GM23338 (cell line): ENCODE measurements around the gene CACNA1C. TPM values are rescaled to one million over a fixed set of nuclear protein-coding genes. Genes with fewer than 3 reads are reported as not detected.

ENCODE experiments used
- ATAC-seq: fragments of 200-7000 bp; cut with Tn5 transposase; 3 replicates; pipeline ENCODE4 v1.9.1; 2020
- DNase-seq: peaks from one replicate; pipeline ENCODE4 v3.0.0-alpha.2; 2015; ENCODE audit warnings: low spot score
- H2AFZ ChIP-seq: fragments of 200-600 bp; sonication (generic); 2 replicates; pipeline ENCODE4 v1.8.0; 2016; ENCODE audit warnings: antibody characterized with exemption, mild to moderate bottlenecking, moderate library complexity
- H3F3A ChIP-seq: fragments of 200-600 bp; sonication (generic); replicated peaks from 2 replicates; pipeline ENCODE4 v1.8.0; 2017; ENCODE audit warnings: antibody characterized with exemption, mixed run types, low read depth
- H3K27ac ChIP-seq: fragments of 200-600 bp; sonication (generic); 2 replicates; pipeline ENCODE4 v1.6.1; 2016; ENCODE audit warnings: low read depth
- H3K27me3 ChIP-seq: fragments of 200-600 bp; sonication (generic); 2 replicates; pipeline ENCODE4 v1.8.0; 2016; ENCODE audit warnings: mild to moderate bottlenecking, mixed run types, moderate library complexity; ENCODE audit not compliant: insufficient read depth
- H3K36me3 ChIP-seq: fragments of 200-600 bp; sonication (generic); 2 replicates; pipeline ENCODE4 v1.8.0; 2016; ENCODE audit warnings: mild to moderate bottlenecking; ENCODE audit not compliant: insufficient read depth
- H3K4me1 ChIP-seq: fragments of 200-600 bp; sonication (generic); 2 replicates; pipeline ENCODE4 v1.8.0; 2016; ENCODE audit warnings: mild to moderate bottlenecking, moderate library complexity; ENCODE audit not compliant: insufficient read depth
- H3K4me2 ChIP-seq: fragments of 200-600 bp; sonication (generic); 2 replicates; pipeline ENCODE4 v1.7.1; 2017; ENCODE audit warnings: mixed run types
- H3K4me3 ChIP-seq: fragments of 200-600 bp; sonication (generic); 2 replicates; pipeline ENCODE4 v1.6.1; 2016; ENCODE audit warnings: mixed run types
- H3K79me2 ChIP-seq: fragments of 200-600 bp; sonication (generic); replicated peaks from 2 replicates; pipeline ENCODE4 v1.8.0; 2017; ENCODE audit warnings: mild to moderate bottlenecking; ENCODE audit not compliant: insufficient read depth
- H3K9me2 ChIP-seq: fragments of 200-600 bp; sonication (generic); 2 replicates; pipeline ENCODE4 v1.8.0; 2017; ENCODE audit not compliant: insufficient read depth
- H4K20me1 ChIP-seq: fragments of 200-600 bp; sonication (generic); replicated peaks from 2 replicates; pipeline ENCODE4 v1.8.0; 2017; ENCODE audit warnings: mild to moderate bottlenecking; ENCODE audit not compliant: insufficient read depth
- H3K27ac Mint-ChIP-seq: 2 replicates; pipeline ENCODE4 v1.8.0; 2020; ENCODE audit warnings: inconsistent platforms, mild to moderate bottlenecking, moderate library complexity, mixed read lengths
- H3K27me3 Mint-ChIP-seq: 3 replicates; pipeline ENCODE4 v1.8.0; 2022; ENCODE audit warnings: low read depth, mild to moderate bottlenecking, moderate library complexity, mixed read lengths, inconsistent platforms; ENCODE audit not compliant: insufficient read depth, poor library complexity
- H3K36me3 Mint-ChIP-seq: 3 replicates; pipeline ENCODE4 v1.8.0; 2021; ENCODE audit warnings: low read depth, mild to moderate bottlenecking, inconsistent platforms, moderate library complexity, mixed read lengths
- H3K4me1 Mint-ChIP-seq: 3 replicates; pipeline ENCODE4 v1.8.0; 2020; ENCODE audit warnings: mild to moderate bottlenecking, inconsistent platforms, mixed read lengths
- H3K4me3 Mint-ChIP-seq: 3 replicates; pipeline ENCODE4 v1.8.0; 2021; ENCODE audit warnings: moderate library complexity, mild to moderate bottlenecking, inconsistent platforms, mixed read lengths
- H3K9me3 Mint-ChIP-seq: 3 replicates; pipeline ENCODE4 v1.8.0; 2020; ENCODE audit warnings: moderate library complexity, mild to moderate bottlenecking, inconsistent platforms, mixed read lengths
- EZH2 ChIP-seq: fragments of 200-600 bp; sonication (generic); IDR thresholded peaks from one replicate; pipeline ENCODE4 v1.8.0; 2017; ENCODE audit warnings: antibody characterized with exemption, mild to moderate bottlenecking, low read depth; ENCODE audit not compliant: unreplicated experiment
- EZH2phosphoT487 ChIP-seq: fragments of 200-600 bp; sonication (generic); IDR thresholded peaks from one replicate; pipeline ENCODE4 v1.8.1; 2018; ENCODE audit warnings: antibody characterized with exemption; ENCODE audit not compliant: unreplicated experiment
- JUNB ChIP-seq: IDR thresholded peaks from one replicate; pipeline ENCODE4 v1.6.1; 2016; ENCODE audit warnings: antibody characterized with exemption; ENCODE audit not compliant: unreplicated experiment
- NANOG ChIP-seq: IDR thresholded peaks from 2 replicates; pipeline ENCODE4 v1.6.1; 2016; ENCODE audit warnings: antibody characterized with exemption, borderline replicate concordance
- POLR2AphosphoS5 ChIP-seq: IDR thresholded peaks from 2 replicates; pipeline ENCODE4 v1.6.1; 2016; ENCODE audit warnings: antibody characterized with exemption, low read depth
- STAT1 ChIP-seq: IDR thresholded peaks from one replicate; pipeline ENCODE4 v1.6.1; 2016; ENCODE audit warnings: antibody characterized with exemption; ENCODE audit not compliant: unreplicated experiment
- ZNF114 ChIP-seq: fragments of 250-450 bp; sonication (Bioruptor Pico); IDR thresholded peaks from 2 replicates; pipeline ENCODE4 v1.5.0; 2020; ENCODE audit warnings: mild to moderate bottlenecking, moderate library complexity
- ZNF331 ChIP-seq: fragments of 250-450 bp; sonication (Bioruptor Pico); IDR thresholded peaks from 2 replicates; pipeline ENCODE4 v1.5.0; 2020; ENCODE audit warnings: low read depth, mild to moderate bottlenecking, moderate library complexity
- polyA plus RNA-seq: library from polyadenylated mRNA; unstranded; fragments of >200 nt; fragmentation: Nextera tagmentation; extraction: Ambion mirVana; gene quantifications from 2 replicates; pipeline ENCODE4 v1.2.1, GENCODE V29; 2016
- total RNA-seq: library from RNA; depleted of rRNA; stranded (reverse); fragments of >200 nt; shearing (Covaris generic); gene quantifications from 2 replicates; pipeline ENCODE4 v1.2.3, GENCODE V29; 2014
- TF ChIP-seq, protein P1 (sequence below): IDR thresholded peaks from one replicate; pipeline ENCODE4 v1.6.1; 2018; ENCODE audit warnings: antibody characterized with exemption; ENCODE audit not compliant: unreplicated experiment
- TF ChIP-seq, protein P2 (sequence below), 2 experiments: fragments of 200-600 bp in 1 of 2; sonication (generic) in 1 of 2; conservative IDR thresholded peaks; 2 replicates each; pipeline versions ENCODE4 v1.5.1 to v1.6.1; 2016 to 2017; ENCODE audit warnings: antibody characterized with exemption in 2 of 2, low read depth in 2 of 2, mild to moderate bottlenecking in 2 of 2, moderate library complexity in 1 of 2
- TF ChIP-seq, protein P3 (sequence below): IDR thresholded peaks from 2 replicates; pipeline ENCODE4 v1.6.1; 2016; ENCODE audit warnings: antibody characterized with exemption
- TF ChIP-seq, protein P4 (sequence below): fragments of 250-450 bp; sonication (Bioruptor Pico); IDR thresholded peaks from 2 replicates; pipeline ENCODE4 v1.5.0; 2020; ENCODE audit warnings: mild to moderate bottlenecking, moderate library complexity

CACNA1C gene
- total and polyA plus RNA-seq, 2 experiments from 2014 or later, result 0.78 to 2.1 TPM

DNA sequence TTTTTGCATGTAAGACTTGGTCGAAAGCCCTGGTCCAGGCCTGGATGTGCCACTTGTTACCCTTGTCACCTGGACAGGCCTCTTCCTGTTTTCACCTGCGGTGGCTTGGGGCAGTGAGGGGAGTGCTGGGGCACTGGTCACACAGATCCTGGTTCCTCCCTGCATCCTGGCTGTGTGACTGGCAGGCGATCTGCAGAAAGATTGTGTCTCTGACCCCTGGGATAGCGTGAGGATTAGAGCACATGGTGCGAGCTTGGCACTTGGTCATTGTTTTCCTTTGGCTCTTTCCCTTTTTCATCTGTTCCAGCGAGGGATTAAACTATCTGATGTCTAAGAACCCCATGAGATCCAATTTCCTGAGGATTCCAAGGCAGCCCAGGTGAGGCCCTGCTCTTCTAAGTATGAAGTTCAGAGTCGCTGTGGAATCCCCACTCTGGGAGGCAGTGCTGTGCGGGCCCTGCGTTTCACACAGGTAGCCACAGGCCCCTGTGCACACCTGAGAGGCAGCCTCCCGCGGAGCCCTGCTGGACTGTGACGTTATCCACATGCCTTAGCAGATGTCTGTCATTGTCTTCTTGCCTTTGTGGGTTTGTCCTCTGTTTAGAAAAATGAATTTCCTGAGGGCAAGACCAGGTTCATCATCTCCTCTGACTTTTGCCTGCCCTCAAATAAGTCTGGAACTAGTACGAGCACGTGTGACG lies 288.4 kb downstream of the CACNA1C start (continued):
- TF ChIP-seq, protein P1, sequence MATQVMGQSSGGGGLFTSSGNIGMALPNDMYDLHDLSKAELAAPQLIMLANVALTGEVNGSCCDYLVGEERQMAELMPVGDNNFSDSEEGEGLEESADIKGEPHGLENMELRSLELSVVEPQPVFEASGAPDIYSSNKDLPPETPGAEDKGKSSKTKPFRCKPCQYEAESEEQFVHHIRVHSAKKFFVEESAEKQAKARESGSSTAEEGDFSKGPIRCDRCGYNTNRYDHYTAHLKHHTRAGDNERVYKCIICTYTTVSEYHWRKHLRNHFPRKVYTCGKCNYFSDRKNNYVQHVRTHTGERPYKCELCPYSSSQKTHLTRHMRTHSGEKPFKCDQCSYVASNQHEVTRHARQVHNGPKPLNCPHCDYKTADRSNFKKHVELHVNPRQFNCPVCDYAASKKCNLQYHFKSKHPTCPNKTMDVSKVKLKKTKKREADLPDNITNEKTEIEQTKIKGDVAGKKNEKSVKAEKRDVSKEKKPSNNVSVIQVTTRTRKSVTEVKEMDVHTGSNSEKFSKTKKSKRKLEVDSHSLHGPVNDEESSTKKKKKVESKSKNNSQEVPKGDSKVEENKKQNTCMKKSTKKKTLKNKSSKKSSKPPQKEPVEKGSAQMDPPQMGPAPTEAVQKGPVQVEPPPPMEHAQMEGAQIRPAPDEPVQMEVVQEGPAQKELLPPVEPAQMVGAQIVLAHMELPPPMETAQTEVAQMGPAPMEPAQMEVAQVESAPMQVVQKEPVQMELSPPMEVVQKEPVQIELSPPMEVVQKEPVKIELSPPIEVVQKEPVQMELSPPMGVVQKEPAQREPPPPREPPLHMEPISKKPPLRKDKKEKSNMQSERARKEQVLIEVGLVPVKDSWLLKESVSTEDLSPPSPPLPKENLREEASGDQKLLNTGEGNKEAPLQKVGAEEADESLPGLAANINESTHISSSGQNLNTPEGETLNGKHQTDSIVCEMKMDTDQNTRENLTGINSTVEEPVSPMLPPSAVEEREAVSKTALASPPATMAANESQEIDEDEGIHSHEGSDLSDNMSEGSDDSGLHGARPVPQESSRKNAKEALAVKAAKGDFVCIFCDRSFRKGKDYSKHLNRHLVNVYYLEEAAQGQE, result no peak
- TF ChIP-seq STAT1 (no peak), NANOG (no peak), POLR2AphosphoS5 (no peak), EZH2phosphoT487 (no peak), JUNB (no peak), EZH2 (no peak)
- TF ChIP-seq, protein P2, sequence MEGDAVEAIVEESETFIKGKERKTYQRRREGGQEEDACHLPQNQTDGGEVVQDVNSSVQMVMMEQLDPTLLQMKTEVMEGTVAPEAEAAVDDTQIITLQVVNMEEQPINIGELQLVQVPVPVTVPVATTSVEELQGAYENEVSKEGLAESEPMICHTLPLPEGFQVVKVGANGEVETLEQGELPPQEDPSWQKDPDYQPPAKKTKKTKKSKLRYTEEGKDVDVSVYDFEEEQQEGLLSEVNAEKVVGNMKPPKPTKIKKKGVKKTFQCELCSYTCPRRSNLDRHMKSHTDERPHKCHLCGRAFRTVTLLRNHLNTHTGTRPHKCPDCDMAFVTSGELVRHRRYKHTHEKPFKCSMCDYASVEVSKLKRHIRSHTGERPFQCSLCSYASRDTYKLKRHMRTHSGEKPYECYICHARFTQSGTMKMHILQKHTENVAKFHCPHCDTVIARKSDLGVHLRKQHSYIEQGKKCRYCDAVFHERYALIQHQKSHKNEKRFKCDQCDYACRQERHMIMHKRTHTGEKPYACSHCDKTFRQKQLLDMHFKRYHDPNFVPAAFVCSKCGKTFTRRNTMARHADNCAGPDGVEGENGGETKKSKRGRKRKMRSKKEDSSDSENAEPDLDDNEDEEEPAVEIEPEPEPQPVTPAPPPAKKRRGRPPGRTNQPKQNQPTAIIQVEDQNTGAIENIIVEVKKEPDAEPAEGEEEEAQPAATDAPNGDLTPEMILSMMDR (conservative IDR thresholded peaks at IDR 0.05; ENCODE audit: low read depth in 2 of 2), result no peak
- TF ChIP-seq, protein P3, sequence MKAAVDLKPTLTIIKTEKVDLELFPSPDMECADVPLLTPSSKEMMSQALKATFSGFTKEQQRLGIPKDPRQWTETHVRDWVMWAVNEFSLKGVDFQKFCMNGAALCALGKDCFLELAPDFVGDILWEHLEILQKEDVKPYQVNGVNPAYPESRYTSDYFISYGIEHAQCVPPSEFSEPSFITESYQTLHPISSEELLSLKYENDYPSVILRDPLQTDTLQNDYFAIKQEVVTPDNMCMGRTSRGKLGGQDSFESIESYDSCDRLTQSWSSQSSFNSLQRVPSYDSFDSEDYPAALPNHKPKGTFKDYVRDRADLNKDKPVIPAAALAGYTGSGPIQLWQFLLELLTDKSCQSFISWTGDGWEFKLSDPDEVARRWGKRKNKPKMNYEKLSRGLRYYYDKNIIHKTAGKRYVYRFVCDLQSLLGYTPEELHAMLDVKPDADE, result no peak

DNA sequence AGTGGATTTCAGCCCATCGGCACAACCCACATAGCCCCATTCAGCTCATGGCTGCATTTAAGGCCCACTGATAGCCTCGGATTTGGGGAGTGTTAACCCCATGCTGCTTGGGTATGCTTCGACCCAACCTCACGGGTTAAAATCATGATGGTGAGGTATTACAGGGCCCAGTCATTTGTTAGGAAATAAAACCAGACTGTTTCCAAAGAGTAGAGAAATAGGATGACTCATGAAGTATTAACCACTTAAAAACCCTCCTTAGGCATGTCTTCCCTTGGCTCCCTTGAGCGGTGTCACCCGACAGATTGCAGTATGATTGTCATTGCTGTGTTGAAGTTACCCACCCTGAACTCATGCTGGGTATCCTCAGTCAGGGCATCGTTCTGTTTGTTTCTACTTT lies 289.1 kb downstream of the CACNA1C start:
- no peak overlapping the region for H3K27ac ChIP-seq
- H2AFZ ChIP-seq, result no peak overlapping the region
- Mint-ChIP-seq H3K4me1 (peaks cover 25% of the 10 kb centered on the region), H3K4me3 (no peak overlapping the region), H3K27me3 (peaks cover 6% of the 10 kb centered on the region), H3K9me3 (no peaks in the 10 kb centered on the region), H3K27ac (no peak overlapping the region), H3K36me3 (no peaks in the 10 kb centered on the region)
- H3K4me3 ChIP-seq, result no peak overlapping the region
- no peak for DNase-seq
- no peak for ATAC-seq
- H3K36me3 ChIP-seq, result no peaks in the 10 kb centered on the region
- no peaks in the 10 kb centered on the region for H3K27me3 ChIP-seq
- no peak overlapping the region for H3K4me2 ChIP-seq
- TF ChIP-seq, protein P4, sequence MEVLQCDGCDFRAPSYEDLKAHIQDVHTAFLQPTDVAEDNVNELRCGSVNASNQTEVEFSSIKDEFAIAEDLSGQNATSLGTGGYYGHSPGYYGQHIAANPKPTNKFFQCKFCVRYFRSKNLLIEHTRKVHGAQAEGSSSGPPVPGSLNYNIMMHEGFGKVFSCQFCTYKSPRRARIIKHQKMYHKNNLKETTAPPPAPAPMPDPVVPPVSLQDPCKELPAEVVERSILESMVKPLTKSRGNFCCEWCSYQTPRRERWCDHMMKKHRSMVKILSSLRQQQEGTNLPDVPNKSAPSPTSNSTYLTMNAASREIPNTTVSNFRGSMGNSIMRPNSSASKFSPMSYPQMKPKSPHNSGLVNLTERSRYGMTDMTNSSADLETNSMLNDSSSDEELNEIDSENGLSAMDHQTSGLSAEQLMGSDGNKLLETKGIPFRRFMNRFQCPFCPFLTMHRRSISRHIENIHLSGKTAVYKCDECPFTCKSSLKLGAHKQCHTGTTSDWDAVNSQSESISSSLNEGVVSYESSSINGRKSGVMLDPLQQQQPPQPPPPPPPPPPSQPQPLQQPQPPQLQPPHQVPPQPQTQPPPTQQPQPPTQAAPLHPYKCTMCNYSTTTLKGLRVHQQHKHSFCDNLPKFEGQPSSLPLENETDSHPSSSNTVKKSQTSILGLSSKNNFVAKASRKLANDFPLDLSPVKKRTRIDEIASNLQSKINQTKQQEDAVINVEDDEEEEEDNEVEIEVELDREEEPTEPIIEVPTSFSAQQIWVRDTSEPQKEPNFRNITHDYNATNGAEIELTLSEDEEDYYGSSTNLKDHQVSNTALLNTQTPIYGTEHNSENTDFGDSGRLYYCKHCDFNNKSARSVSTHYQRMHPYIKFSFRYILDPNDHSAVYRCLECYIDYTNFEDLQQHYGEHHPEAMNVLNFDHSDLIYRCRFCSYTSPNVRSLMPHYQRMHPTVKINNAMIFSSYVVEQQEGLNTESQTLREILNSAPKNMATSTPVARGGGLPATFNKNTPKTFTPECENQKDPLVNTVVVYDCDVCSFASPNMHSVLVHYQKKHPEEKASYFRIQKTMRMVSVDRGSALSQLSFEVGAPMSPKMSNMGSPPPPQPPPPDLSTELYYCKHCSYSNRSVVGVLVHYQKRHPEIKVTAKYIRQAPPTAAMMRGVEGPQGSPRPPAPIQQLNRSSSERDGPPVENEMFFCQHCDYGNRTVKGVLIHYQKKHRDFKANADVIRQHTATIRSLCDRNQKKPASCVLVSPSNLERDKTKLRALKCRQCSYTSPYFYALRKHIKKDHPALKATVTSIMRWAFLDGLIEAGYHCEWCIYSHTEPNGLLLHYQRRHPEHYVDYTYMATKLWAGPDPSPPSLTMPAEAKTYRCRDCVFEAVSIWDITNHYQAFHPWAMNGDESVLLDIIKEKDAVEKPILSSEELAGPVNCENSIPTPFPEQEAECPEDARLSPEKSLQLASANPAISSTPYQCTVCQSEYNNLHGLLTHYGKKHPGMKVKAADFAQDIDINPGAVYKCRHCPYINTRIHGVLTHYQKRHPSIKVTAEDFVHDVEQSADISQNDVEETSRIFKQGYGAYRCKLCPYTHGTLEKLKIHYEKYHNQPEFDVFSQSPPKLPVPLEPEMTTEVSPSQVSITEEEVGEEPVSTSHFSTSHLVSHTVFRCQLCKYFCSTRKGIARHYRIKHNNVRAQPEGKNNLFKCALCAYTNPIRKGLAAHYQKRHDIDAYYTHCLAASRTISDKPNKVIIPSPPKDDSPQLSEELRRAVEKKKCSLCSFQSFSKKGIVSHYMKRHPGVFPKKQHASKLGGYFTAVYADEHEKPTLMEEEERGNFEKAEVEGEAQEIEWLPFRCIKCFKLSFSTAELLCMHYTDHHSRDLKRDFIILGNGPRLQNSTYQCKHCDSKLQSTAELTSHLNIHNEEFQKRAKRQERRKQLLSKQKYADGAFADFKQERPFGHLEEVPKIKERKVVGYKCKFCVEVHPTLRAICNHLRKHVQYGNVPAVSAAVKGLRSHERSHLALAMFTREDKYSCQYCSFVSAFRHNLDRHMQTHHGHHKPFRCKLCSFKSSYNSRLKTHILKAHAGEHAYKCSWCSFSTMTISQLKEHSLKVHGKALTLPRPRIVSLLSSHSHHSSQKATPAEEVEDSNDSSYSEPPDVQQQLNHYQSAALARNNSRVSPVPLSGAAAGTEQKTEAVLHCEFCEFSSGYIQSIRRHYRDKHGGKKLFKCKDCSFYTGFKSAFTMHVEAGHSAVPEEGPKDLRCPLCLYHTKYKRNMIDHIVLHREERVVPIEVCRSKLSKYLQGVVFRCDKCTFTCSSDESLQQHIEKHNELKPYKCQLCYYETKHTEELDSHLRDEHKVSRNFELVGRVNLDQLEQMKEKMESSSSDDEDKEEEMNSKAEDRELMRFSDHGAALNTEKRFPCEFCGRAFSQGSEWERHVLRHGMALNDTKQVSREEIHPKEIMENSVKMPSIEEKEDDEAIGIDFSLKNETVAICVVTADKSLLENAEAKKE (CRISPR knock-in tag), result no peak
- no peak for TF ChIP-seq ZNF114 (CRISPR knock-in tag)
- TF ChIP-seq STAT1, result no peak
- no peak for TF ChIP-seq ZNF331 (CRISPR knock-in tag)
- no peak for TF ChIP-seq NANOG
- no peak for TF ChIP-seq POLR2AphosphoS5
- TF ChIP-seq EZH2, result no peak
- H3K79me2 ChIP-seq, result no peaks in the 10 kb centered on the region
- H3K9me2 ChIP-seq, result no peaks in the 10 kb centered on the region
- H4K20me1 ChIP-seq, result no peaks in the 10 kb centered on the region
- H3F3A ChIP-seq, result no peaks in the 10 kb centered on the region
- peaks cover 19% of the 10 kb centered on the region for H3K4me1 ChIP-seq
